ENCODE measurements around the gene RPL22.
A peak's percentile ranks its signal among the peaks of the same experiment; 100 is the strongest.

Gene RPL22

GRCh38 chr1:6199298-6200187 lies at the start of gene RPL22:
Gene RPL22, minus strand, starts transcription at chr1:6199595. Its CDS starts 22 bp downstream, at chr1:6199573.
- DNase-seq (ENCODE audit: low read depth), result peak; percentile 95

GRCh38 chr1:6248161-6248776 lies 48.9 kb upstream of the RPL22 start:
- no peak for DNase-seq (ENCODE audit: low read depth)

- no peak for DNase-seq (ENCODE audit: low read depth)
These were observed 48.3 kb upstream of the RPL22 start for GRCh38 chr1:6247651-6248050.

- no peak for DNase-seq (ENCODE audit: low read depth)
These were observed 47.4 kb upstream of the RPL22 start for GRCh38 chr1:6246497-6247467.

- no peak for DNase-seq (ENCODE audit: low read depth)
These were observed 46.6 kb upstream of the RPL22 start for GRCh38 chr1:6245869-6246496.

GRCh38 chr1:6245086-6245868 lies 45.9 kb upstream of the RPL22 start:
- no peak for DNase-seq (ENCODE audit: low read depth)

GRCh38 chr1:6244401-6245049 lies 45.1 kb upstream of the RPL22 start:
- DNase-seq (ENCODE audit: low read depth), result no peak

- no peak for DNase-seq (ENCODE audit: low read depth)
These were observed 44.6 kb upstream of the RPL22 start, which contains the start of gene HES3 for GRCh38 chr1:6243993-6244392. Gene HES3, plus strand, starts transcription at chr1:6244179. Its CDS starts 187 bp downstream, at chr1:6244366.

GRCh38 chr1:6243053-6243834 lies 43.8 kb upstream of the RPL22 start:
- no peak for DNase-seq (ENCODE audit: low read depth)

- no peak for DNase-seq (ENCODE audit: low read depth)
These were observed 42.7 kb upstream of the RPL22 start for GRCh38 chr1:6241887-6242740.

GRCh38 chr1:6241107-6241886 lies 41.9 kb upstream of the RPL22 start:
- DNase-seq (ENCODE audit: low read depth), result no peak

GRCh38 chr1:6239950-6240768 lies 40.8 kb upstream of the RPL22 start:
- peak; percentile 53 for DNase-seq (ENCODE audit: low read depth)

- DNase-seq (ENCODE audit: low read depth), result no peak
These were observed 39.9 kb upstream of the RPL22 start for GRCh38 chr1:6239213-6239752.

GRCh38 chr1:6237093-6237492 lies 37.7 kb upstream of the RPL22 start:
- no peak for DNase-seq (ENCODE audit: low read depth)

GRCh38 chr1:6235296-6235677 lies 35.9 kb upstream of the RPL22 start:
- no peak for DNase-seq (ENCODE audit: low read depth)

GRCh38 chr1:6234502-6235295 lies 35.3 kb upstream of the RPL22 start:
- DNase-seq (ENCODE audit: low read depth), result no peak

Data from HS-5 (cell line).